ENCODE results near the gene SLC17A3.

The SLC17A3 gene

GRCh38 chr6:25888626-25889025 is 14.6 kb upstream of the SLC17A3 start:
- no peaks in the 10 kb centered on the region for H3K36me3 ChIP-seq (ENCODE audit: insufficient read depth, low read length)
- no peak overlapping the region for H3K4me3 ChIP-seq (ENCODE audit: low read length)
- no peak overlapping the region for H3K9ac ChIP-seq (ENCODE audit: low read depth, low read length)

GRCh38 chr6:25886066-25886465 is 12.0 kb upstream of the SLC17A3 start:
- peaks cover 23% of the 10 kb centered on the region for H3K4me1 ChIP-seq (ENCODE audit: control insufficient read depth, insufficient read depth, low read length)
- H3K9ac ChIP-seq (ENCODE audit: low read depth, low read length): no peak overlapping the region
- H3K9me3 ChIP-seq (replicated peaks; ENCODE audit: low read length): no peaks in the 10 kb centered on the region
- no peaks in the 10 kb centered on the region for H3K27me3 ChIP-seq (ENCODE audit: control insufficient read depth, insufficient read depth, low read length)
- H3K36me3 ChIP-seq (ENCODE audit: insufficient read depth, low read length): no peaks in the 10 kb centered on the region
- no peak overlapping the region for H3K4me3 ChIP-seq (ENCODE audit: low read length)
- no peak overlapping the region for H3K4me2 ChIP-seq (ENCODE audit: low read length)

More at GRCh38 chr6:25888626-25889025, 14.6 kb upstream of the SLC17A3 start:
- Histone ChIP-seq H3K9me3 (replicated peaks; ENCODE audit: low read length) (no peaks in the 10 kb centered on the region), H3K27me3 (ENCODE audit: control insufficient read depth, insufficient read depth, low read length) (no peaks in the 10 kb centered on the region), H3K4me1 (ENCODE audit: control insufficient read depth, insufficient read depth, low read length) (peaks cover 17% of the 10 kb centered on the region), H3K4me2 (ENCODE audit: low read length) (no peak overlapping the region)

- Histone ChIP-seq H3K9ac (ENCODE audit: low read depth, low read length) (no peak overlapping the region), H3K9me3 (replicated peaks; ENCODE audit: low read length) (no peaks in the 10 kb centered on the region), H3K4me2 (ENCODE audit: low read length) (peak overlapping the region; percentile 63), H3K27me3 (ENCODE audit: control insufficient read depth, insufficient read depth, low read length) (no peaks in the 10 kb centered on the region), H3K4me1 (ENCODE audit: control insufficient read depth, insufficient read depth, low read length) (peaks cover 16% of the 10 kb centered on the region), H3K4me3 (ENCODE audit: low read length) (no peak overlapping the region), H3K36me3 (ENCODE audit: insufficient read depth, low read length) (no peaks in the 10 kb centered on the region)
Measured at GRCh38 chr6:25883991-25884390, 9.9 kb upstream of the SLC17A3 start.

GRCh38 chr6:25883536-25883935 is 9.5 kb upstream of the SLC17A3 start:
- no peaks in the 10 kb centered on the region for H3K9me3 ChIP-seq (replicated peaks; ENCODE audit: low read length)
- H3K9ac ChIP-seq (ENCODE audit: low read depth, low read length): no peak overlapping the region
- no peaks in the 10 kb centered on the region for H3K36me3 ChIP-seq (ENCODE audit: insufficient read depth, low read length)
- H3K27me3 ChIP-seq (ENCODE audit: control insufficient read depth, insufficient read depth, low read length): no peaks in the 10 kb centered on the region
- peak overlapping the region; percentile 63 for H3K4me2 ChIP-seq (ENCODE audit: low read length)
- no peak overlapping the region for H3K4me3 ChIP-seq (ENCODE audit: low read length)
- H3K4me1 ChIP-seq (ENCODE audit: control insufficient read depth, insufficient read depth, low read length): peaks cover 16% of the 10 kb centered on the region

GRCh38 chr6:25882051-25882496 is 8.0 kb upstream of the SLC17A3 start:
- H3K36me3 ChIP-seq (ENCODE audit: insufficient read depth, low read length): no peaks in the 10 kb centered on the region
- no peak overlapping the region for H3K4me2 ChIP-seq (ENCODE audit: low read length)
- H3K9ac ChIP-seq (ENCODE audit: low read depth, low read length): no peak overlapping the region
- H3K4me1 ChIP-seq (ENCODE audit: control insufficient read depth, insufficient read depth, low read length): peaks cover 16% of the 10 kb centered on the region
- no peaks in the 10 kb centered on the region for H3K27me3 ChIP-seq (ENCODE audit: control insufficient read depth, insufficient read depth, low read length)
- no peak overlapping the region for H3K4me3 ChIP-seq (ENCODE audit: low read length)
- no peaks in the 10 kb centered on the region for H3K9me3 ChIP-seq (replicated peaks; ENCODE audit: low read length)

GRCh38 chr6:25880601-25881000 is 6.6 kb upstream of the SLC17A3 start:
- H3K9ac ChIP-seq (ENCODE audit: low read depth, low read length): no peak overlapping the region
- H3K4me3 ChIP-seq (ENCODE audit: low read length): no peak overlapping the region
- H3K27me3 ChIP-seq (ENCODE audit: control insufficient read depth, insufficient read depth, low read length): no peaks in the 10 kb centered on the region
- peaks cover 16% of the 10 kb centered on the region for H3K4me1 ChIP-seq (ENCODE audit: control insufficient read depth, insufficient read depth, low read length)
- no peaks in the 10 kb centered on the region for H3K9me3 ChIP-seq (replicated peaks; ENCODE audit: low read length)
- H3K4me2 ChIP-seq (ENCODE audit: low read length): no peak overlapping the region
- H3K36me3 ChIP-seq (ENCODE audit: insufficient read depth, low read length): no peaks in the 10 kb centered on the region

- no peak overlapping the region for H3K4me3 ChIP-seq (ENCODE audit: low read length)
- H3K27me3 ChIP-seq (ENCODE audit: control insufficient read depth, insufficient read depth, low read length): no peaks in the 10 kb centered on the region
- H3K4me2 ChIP-seq (ENCODE audit: low read length): no peak overlapping the region
- no peaks in the 10 kb centered on the region for H3K36me3 ChIP-seq (ENCODE audit: insufficient read depth, low read length)
- H3K9ac ChIP-seq (ENCODE audit: low read depth, low read length): no peak overlapping the region
- H3K9me3 ChIP-seq (replicated peaks; ENCODE audit: low read length): no peaks in the 10 kb centered on the region
- peaks cover 8% of the 10 kb centered on the region for H3K4me1 ChIP-seq (ENCODE audit: control insufficient read depth, insufficient read depth, low read length)
Measured at GRCh38 chr6:25878721-25879322, 4.8 kb upstream of the SLC17A3 start.

- H3K9ac ChIP-seq (ENCODE audit: low read depth, low read length): no peak overlapping the region
- no peaks in the 10 kb centered on the region for H3K9me3 ChIP-seq (replicated peaks; ENCODE audit: low read length)
- H3K27me3 ChIP-seq (ENCODE audit: control insufficient read depth, insufficient read depth, low read length): peaks cover 5% of the 10 kb centered on the region
- H3K4me2 ChIP-seq (ENCODE audit: low read length): no peak overlapping the region
- H3K36me3 ChIP-seq (ENCODE audit: insufficient read depth, low read length): no peaks in the 10 kb centered on the region
- H3K4me3 ChIP-seq (ENCODE audit: low read length): no peak overlapping the region
- no peaks in the 10 kb centered on the region for H3K4me1 ChIP-seq (ENCODE audit: control insufficient read depth, insufficient read depth, low read length)
Measured at GRCh38 chr6:25875926-25876602, 2.0 kb upstream of the SLC17A3 start.

GRCh38 chr6:25875563-25875905 is 1.5 kb upstream of the SLC17A3 start:
- Histone ChIP-seq H3K36me3 (ENCODE audit: insufficient read depth, low read length) (no peaks in the 10 kb centered on the region), H3K9ac (ENCODE audit: low read depth, low read length) (no peak overlapping the region), H3K9me3 (replicated peaks; ENCODE audit: low read length) (no peaks in the 10 kb centered on the region), H3K4me2 (ENCODE audit: low read length) (no peak overlapping the region), H3K27me3 (ENCODE audit: control insufficient read depth, insufficient read depth, low read length) (peaks cover 5% of the 10 kb centered on the region), H3K4me3 (ENCODE audit: low read length) (no peak overlapping the region), H3K4me1 (ENCODE audit: control insufficient read depth, insufficient read depth, low read length) (no peaks in the 10 kb centered on the region)

GRCh38 chr6:25874822-25875562 is 949 bp upstream of the SLC17A3 start:
- H3K36me3 ChIP-seq (ENCODE audit: insufficient read depth, low read length): no peaks in the 10 kb centered on the region
- H3K27me3 ChIP-seq (ENCODE audit: control insufficient read depth, insufficient read depth, low read length): peaks cover 5% of the 10 kb centered on the region
- no peaks in the 10 kb centered on the region for H3K9me3 ChIP-seq (replicated peaks; ENCODE audit: low read length)
- H3K4me2 ChIP-seq (ENCODE audit: low read length): no peak overlapping the region
- H3K4me3 ChIP-seq (ENCODE audit: low read length): no peak overlapping the region
- no peaks in the 10 kb centered on the region for H3K4me1 ChIP-seq (ENCODE audit: control insufficient read depth, insufficient read depth, low read length)
- H3K9ac ChIP-seq (ENCODE audit: low read depth, low read length): no peak overlapping the region

GRCh38 chr6:25872814-25873213 is 1.2 kb downstream of the SLC17A3 start:
- Histone ChIP-seq H3K36me3 (ENCODE audit: insufficient read depth, low read length) (no peaks in the 10 kb centered on the region), H3K27me3 (ENCODE audit: control insufficient read depth, insufficient read depth, low read length) (peaks cover 9% of the 10 kb centered on the region), H3K9me3 (replicated peaks; ENCODE audit: low read length) (no peaks in the 10 kb centered on the region), H3K4me2 (ENCODE audit: low read length) (no peak overlapping the region), H3K4me1 (ENCODE audit: control insufficient read depth, insufficient read depth, low read length) (no peaks in the 10 kb centered on the region), H3K9ac (ENCODE audit: low read depth, low read length) (no peak overlapping the region), H3K4me3 (ENCODE audit: low read length) (no peak overlapping the region)

Measured in skeletal muscle satellite cell (primary cell).